ENCODE data around the gene ZBTB8A. TPM values are rescaled to one million over a fixed set of nuclear protein-coding genes. Genes with fewer than 3 reads are reported as not detected.

Gene ZBTB8A
- total RNA-seq, 1 experiment from 2014 or later, result 3.5 TPM

DNA sequence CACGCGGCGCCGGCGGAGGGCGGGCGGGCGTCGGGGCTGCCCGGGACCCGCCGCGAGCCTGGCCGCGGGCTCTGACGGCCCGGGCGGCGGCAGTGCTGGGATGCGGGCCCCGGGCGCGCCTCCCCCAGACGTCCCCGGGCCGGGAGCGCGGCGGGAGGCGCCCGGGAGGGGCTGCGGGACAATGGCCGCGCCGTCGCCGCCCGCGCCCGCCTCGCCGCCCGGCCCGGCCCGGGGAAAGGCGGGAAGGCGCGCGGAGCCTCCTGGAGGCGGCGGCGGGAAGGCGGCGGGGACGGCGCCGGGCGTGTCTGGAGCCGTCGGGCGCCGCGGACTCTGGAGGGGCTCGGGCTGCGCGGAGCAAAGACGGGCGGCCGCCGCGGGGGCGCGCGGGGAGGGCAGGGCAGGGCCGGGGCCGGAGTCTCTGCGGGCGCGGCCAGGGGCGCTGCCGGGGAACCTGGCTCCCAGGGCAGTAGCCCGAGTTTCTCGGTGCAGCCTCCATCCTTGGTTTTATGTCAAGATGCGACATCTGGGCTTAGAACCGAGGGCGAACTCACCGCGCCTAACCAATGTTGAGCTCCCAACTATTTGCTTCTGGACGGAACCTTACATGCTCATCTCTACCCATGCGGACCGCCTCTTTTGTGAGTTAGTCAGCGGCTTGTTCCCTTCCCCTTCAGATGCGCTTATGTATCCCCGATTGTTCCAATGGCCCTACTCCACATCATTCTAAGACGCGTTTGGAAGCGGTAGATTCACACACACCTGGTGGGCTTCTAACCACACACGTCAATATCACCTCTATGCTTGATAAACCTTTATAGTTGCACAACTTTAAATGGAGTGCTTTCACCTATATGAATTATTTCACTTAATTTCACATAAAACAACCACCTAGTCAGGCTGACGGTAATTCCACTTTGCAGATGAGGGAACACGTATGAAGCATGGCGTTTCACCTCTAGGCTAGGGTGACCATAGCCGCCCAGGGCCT, 651 bp downstream of the ZBTB8A start:
- BruUV-seq (replicated peaks), result TSS peak; percentile 61
- ChIA-PET CTCF (no interaction called here), POLR2A (ENCODE audit: unreplicated experiment) (no interaction called here)
- Histone ChIP-seq H3K9me2 (replicated peaks; ENCODE audit: low read length) (no peaks in the 10 kb centered on the region), H3K27ac (ENCODE audit: low read length) (no peak overlapping the region), H3K4me1 (ENCODE audit: insufficient read depth, low read length) (peaks cover 14% of the 10 kb centered on the region), H3F3A (ENCODE audit: low read length, unreplicated experiment) (peaks cover 3% of the 10 kb centered on the region), H3K4me2 (ENCODE audit: low read length) (peak overlapping the region; percentile 99), H3K79me2 (ENCODE audit: low read length) (peaks cover 21% of the 10 kb centered on the region), H4K20me1 (ENCODE audit: low read length) (no peaks in the 10 kb centered on the region), H3K36me3 (ENCODE audit: low read depth, low read length) (no peaks in the 10 kb centered on the region), H3K4me3 (ENCODE audit: low read length) (peak overlapping the region; percentile 96), H3K9ac (ENCODE audit: low read length) (peak overlapping the region; percentile 76), H2AFZ (ENCODE audit: low read length) (peak overlapping the region; percentile 93), H3K27me3 (ENCODE audit: low read length) (no peaks in the 10 kb centered on the region), H3K9me3 (ENCODE audit: low read length) (no peaks in the 10 kb centered on the region)
- TF ChIP-seq EZH2 (IDR thresholded peaks at IDR 0.05; ENCODE audit: low read length, unreplicated experiment) (no peak), EZH2phosphoT487 (IDR thresholded peaks at IDR 0.05; ENCODE audit: borderline replicate concordance, low read length) (no peak)
- TF ChIP-seq, protein P1, sequence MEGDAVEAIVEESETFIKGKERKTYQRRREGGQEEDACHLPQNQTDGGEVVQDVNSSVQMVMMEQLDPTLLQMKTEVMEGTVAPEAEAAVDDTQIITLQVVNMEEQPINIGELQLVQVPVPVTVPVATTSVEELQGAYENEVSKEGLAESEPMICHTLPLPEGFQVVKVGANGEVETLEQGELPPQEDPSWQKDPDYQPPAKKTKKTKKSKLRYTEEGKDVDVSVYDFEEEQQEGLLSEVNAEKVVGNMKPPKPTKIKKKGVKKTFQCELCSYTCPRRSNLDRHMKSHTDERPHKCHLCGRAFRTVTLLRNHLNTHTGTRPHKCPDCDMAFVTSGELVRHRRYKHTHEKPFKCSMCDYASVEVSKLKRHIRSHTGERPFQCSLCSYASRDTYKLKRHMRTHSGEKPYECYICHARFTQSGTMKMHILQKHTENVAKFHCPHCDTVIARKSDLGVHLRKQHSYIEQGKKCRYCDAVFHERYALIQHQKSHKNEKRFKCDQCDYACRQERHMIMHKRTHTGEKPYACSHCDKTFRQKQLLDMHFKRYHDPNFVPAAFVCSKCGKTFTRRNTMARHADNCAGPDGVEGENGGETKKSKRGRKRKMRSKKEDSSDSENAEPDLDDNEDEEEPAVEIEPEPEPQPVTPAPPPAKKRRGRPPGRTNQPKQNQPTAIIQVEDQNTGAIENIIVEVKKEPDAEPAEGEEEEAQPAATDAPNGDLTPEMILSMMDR (conservative IDR thresholded peaks at IDR 0.05; ENCODE audit: low read depth, low read length), result no peak
- DNase-seq (peak; percentile 50), ATAC-seq (peak; percentile 68)
- intact Hi-C loops (cut with micrococcal nuclease), result no loop called here

DNA sequence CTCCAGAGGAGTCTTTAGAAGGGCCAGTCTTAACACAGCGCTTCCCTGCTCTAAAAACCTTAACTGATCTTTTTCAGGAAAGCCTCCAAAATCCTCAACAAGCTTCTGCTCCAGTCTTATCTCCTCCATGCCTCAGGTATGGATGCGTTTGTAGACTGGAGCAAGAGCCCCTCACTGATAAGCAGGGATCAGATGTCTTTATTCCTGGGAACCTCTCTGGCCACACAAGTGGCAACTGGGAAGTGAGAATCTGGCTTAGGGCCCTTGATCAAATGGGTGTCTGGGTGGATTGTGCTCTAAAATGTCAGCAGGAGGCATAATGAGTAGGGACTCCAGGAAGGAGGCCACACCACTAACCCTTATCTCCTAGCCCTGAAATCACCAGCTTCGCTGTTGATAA, 1.4 kb downstream of the ZBTB8A start:
- intact Hi-C loops (cut with micrococcal nuclease), result no loop called here
- POLR2A ChIA-PET (ENCODE audit: unreplicated experiment), result no interaction called here
- no TSS peak for BruUV-seq (replicated peaks)

More for the DNA sequence above, 1.4 kb downstream of the ZBTB8A start:
- no peak overlapping the region for H3K9ac ChIP-seq (ENCODE audit: low read length)
- peaks cover 24% of the 10 kb centered on the region for H3K79me2 ChIP-seq (ENCODE audit: low read length)
- no peaks in the 10 kb centered on the region for H3K9me3 ChIP-seq (ENCODE audit: low read length)
- no peak for TF ChIP-seq EZH2 (IDR thresholded peaks at IDR 0.05; ENCODE audit: low read length, unreplicated experiment)
- no peak for TF ChIP-seq EZH2phosphoT487 (IDR thresholded peaks at IDR 0.05; ENCODE audit: borderline replicate concordance, low read length)
- TF ChIP-seq, protein P1 (conservative IDR thresholded peaks at IDR 0.05; ENCODE audit: low read depth, low read length), result no peak
- peak overlapping the region; percentile 97 for H3K4me2 ChIP-seq (ENCODE audit: low read length)
- H3K27me3 ChIP-seq (ENCODE audit: low read length), result no peaks in the 10 kb centered on the region
- peaks cover 14% of the 10 kb centered on the region for H3K4me1 ChIP-seq (ENCODE audit: insufficient read depth, low read length)
- H4K20me1 ChIP-seq (ENCODE audit: low read length), result no peaks in the 10 kb centered on the region
- no peak for DNase-seq
- H3K4me3 ChIP-seq (ENCODE audit: low read length), result peak overlapping the region; percentile 89
- H3K27ac ChIP-seq (ENCODE audit: low read length), result no peak overlapping the region
- peak overlapping the region; percentile 93 for H2AFZ ChIP-seq (ENCODE audit: low read length)
- no peaks in the 10 kb centered on the region for H3K9me2 ChIP-seq (replicated peaks; ENCODE audit: low read length)
- no peak for ATAC-seq
- H3K36me3 ChIP-seq (ENCODE audit: low read depth, low read length), result no peaks in the 10 kb centered on the region
- CTCF ChIA-PET, result no interaction called here
- peaks cover 3% of the 10 kb centered on the region for H3F3A ChIP-seq (ENCODE audit: low read length, unreplicated experiment)
